GM21447 (cell line): ENCODE data around the gene LPAR2.
A peak's percentile ranks its signal among the peaks of the same experiment; 100 is the strongest.

Source experiments
- ATAC-seq: cut with Tn5 transposase; IDR thresholded peaks from one replicate; pipeline ENCODE4 v1.9.1; 2021; ENCODE audit not compliant: unreplicated experiment

Gene LPAR2

GRCh38 chr19:19654441-19654840 lies 26.4 kb upstream of the LPAR2 start:
- ATAC-seq: no peak

GRCh38 chr19:19653597-19654147 lies 25.7 kb upstream of the LPAR2 start:
- ATAC-seq: no peak

DNA sequence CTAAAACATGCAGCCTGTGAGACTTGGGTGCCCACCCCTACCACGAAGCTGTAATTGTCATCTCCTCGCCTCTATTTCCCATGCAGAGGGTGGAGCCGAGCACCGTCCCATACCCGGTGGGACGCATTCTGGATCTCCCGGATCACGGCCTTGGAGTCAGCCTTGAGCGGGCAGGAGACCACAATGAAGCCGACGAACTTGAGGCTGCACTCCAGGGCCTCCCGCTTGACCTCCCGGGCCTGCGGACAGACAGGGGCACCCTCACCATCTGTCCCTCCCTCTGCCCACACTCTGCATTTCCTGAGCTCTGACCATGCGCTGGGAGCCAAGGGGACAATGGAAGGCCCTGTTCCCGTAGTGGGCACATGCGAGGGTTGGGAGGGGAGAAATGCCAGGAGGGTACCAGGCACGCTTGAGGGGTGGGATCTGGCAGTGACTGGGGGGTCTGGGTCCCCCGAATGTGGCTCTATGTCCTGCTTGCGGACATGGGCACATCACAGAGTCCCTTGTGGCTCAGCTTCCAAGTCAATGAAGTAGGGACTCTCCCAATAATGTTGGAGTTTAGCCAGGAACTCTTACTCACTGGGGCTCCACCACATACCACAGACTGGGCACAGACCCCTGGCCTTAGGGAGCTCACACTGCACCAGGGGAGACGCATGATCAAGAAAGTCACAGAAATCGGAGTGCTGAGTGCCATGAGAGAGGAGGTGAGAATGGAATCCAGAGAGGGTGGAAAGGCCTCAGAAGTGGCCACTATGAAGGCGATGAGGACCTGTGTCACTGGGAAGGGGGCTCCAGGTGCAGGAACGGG lies 24.7 kb upstream of the LPAR2 start:
- ATAC-seq: no peak

DNA sequence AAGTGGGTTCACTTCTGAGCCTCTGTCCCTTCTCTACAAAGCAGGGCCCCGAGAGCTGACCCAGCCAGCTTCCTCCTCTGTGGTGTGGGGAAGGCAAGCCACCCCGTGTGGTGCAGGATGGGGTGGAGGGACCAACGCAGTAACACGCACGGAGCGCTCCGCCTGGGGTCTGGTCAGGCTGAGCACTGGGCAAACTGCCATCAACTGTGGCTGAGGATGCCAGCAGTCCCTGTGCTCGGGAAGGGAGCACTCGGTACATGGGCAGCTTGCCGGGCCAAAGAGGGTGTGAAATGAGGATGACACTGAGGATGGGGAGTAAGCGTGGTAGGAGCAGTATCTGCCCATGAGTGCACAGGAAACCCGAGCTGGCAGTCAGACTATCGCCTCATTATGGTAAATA lies 23.1 kb upstream of the LPAR2 start:
- no peak for ATAC-seq

GRCh38 chr19:19650331-19650730 lies 22.3 kb upstream of the LPAR2 start:
- ATAC-seq: no peak

DNA sequence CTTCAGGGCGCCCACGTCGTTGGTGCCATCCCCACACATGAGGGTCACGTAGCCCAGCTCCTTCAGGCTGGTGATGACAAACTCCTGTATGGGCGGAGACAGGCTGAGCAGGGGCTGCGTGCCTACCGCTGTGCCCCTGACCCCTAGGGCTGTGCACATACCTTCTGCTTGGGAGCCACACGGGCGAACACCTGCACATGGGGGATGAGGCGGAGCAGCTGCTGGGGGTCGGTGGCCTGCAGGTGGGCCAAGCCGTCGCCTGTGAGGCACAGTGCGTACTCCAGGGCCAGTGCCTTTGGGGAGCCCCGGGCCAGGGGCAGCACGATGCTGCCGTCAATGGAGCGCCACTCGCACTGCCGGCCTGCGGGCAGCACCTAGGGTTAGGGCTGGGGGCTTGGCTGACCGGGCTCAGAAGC lies 21.6 kb upstream of the LPAR2 start:
- no peak for ATAC-seq

DNA sequence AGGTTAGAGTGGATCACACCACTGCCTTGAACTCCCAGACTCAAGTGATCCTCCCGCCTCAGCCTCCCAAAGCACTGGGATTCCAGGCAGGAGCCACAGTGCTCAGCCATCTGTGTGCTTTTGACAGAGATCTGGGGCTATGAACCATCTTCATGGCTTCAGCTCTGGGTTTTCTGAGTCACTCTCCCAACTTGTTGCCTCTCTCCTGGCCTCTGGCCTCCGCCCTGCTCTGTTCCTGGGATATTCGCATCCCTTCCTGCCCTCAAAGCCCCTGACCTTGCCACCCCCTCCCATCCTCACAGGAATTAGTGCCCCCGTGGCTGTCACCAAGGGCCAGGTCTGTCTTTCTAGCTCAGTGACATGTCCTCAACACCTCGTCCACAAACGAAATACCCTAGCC lies 21.1 kb upstream of the LPAR2 start:
- no peak for ATAC-seq

GRCh38 chr19:19647037-19647835 lies 19.2 kb upstream of the LPAR2 start:
- no peak for ATAC-seq

- no peak for ATAC-seq
Observed at GRCh38 chr19:19645233-19645870, 17.3 kb upstream of the LPAR2 start.

DNA sequence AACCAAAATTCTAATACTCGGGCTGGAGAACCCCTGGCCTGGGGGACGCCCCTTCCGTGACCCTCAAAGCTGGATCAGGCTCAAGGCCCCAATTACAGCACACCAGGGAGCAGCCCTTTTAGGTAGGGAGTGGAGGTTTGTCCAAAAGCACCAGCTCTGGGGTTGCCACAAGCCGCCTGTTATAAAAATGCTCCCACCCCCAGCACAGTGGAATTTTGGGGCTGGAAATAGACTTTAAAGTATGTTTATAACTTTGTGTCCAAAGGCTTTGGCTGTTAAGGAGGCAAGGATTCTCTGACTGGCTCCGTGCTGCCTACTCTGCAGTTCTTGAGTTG lies 16.0 kb upstream of the LPAR2 start:
- no peak for ATAC-seq

- ATAC-seq: peak; percentile 64
Observed at GRCh38 chr19:19643158-19644053, 15.4 kb upstream of the LPAR2 start, which contains the start of gene GMIP. TSS of gene GMIP (minus strand) at chr19:19643657. CDS start at chr19:19643529, 128 bp downstream.

DNA sequence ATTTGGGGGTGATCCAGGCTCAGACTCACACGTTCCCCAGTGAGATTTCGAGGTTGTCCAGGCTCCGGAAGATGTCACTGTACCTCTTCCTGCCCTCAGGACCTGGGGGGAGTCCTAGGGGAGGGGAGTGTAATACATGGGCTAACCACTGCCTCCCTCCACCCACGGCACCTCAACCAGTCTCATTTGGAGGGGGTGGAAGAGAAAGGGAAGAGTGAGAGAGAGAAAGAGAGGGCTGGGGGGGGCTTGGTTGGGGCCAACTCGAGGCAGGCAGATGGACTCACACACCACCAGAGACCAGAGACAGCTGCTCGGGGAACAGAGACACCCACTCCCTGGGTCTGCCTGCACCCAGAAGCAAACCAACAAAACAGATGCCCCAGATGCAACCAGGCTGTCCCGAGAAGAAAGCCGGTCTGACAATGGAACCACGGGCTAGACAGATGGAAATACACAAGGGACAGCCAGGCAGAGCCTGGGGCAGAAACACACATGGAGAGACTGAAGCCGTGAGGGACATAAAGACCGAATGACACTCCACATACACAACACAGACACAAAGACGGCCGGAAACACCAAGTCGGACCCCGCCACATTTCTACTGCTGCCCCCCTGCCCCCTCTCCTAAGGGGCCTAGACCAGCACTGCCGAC lies 14.6 kb upstream of the LPAR2 start:
- ATAC-seq: peak; percentile 10

DNA sequence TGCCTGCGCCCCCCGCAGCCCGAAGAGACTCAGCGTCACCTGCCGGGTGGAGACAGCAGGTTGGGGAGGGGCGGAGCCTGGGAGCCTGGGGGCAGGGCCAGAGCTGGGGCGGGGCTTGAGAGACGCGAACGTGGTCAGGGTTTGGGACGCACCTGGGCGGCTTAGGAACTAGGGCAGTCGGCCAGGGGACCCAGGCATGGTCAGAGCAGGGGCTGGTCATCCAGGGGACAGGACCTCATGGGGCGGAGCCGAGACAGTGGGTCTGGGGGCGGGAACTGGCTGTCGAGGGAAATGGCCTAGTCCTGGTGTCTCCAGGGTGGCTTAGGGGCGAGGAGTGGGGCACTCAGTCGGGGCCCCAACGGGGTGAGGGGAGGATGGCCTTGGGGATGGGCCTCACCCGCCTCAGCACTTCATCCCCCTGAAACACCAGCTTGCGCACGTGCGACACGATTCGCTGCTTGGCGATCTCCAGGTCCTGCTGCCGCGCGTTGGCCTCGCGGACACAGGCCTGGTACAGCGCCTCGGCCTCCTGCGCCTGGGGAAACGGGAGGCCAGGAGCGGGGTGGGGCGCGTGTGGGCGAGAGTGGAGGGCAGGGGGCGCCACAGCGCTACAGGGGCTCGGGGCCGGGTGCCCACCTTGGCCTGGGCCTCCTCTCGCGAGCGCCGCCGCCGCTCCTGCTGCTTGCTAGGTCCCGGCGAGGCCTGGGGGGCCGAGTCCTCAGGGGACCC lies 9.7 kb upstream of the LPAR2 start:
- ATAC-seq: no peak

- ATAC-seq: no peak
Observed at GRCh38 chr19:19637186-19637522, 9.1 kb upstream of the LPAR2 start.

DNA sequence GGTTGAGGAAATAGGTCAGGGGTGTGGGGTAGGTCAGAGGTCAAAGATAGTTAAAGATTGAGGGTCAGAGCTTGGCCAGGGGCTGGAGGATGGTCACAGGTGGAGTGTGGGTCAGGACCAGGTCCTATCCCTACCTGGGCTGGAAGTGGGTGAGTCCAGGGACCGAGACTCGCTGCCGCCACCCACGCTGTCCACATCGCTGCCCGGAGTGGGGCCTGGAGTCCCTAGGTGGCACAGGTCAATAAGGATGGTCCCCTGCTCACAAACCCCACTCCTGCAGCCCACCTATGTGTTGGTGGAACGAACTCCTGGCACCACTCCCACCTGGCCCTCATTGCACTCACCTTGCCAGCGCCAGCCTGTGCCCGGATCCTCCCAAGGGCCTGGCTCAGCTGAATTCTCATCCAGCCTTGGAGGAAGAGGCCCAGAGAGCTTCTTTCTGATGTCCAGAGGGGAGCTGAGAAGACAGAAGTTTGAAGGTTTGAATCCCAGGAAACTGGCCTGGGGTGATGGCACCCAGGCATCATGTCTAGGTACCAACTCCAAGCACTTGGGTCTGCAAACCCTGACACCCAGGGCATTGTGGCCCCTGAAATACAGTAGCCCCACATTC lies 8.7 kb upstream of the LPAR2 start:
- no peak for ATAC-seq

- ATAC-seq: no peak
Observed at GRCh38 chr19:19635313-19635702, 7.3 kb upstream of the LPAR2 start.

DNA sequence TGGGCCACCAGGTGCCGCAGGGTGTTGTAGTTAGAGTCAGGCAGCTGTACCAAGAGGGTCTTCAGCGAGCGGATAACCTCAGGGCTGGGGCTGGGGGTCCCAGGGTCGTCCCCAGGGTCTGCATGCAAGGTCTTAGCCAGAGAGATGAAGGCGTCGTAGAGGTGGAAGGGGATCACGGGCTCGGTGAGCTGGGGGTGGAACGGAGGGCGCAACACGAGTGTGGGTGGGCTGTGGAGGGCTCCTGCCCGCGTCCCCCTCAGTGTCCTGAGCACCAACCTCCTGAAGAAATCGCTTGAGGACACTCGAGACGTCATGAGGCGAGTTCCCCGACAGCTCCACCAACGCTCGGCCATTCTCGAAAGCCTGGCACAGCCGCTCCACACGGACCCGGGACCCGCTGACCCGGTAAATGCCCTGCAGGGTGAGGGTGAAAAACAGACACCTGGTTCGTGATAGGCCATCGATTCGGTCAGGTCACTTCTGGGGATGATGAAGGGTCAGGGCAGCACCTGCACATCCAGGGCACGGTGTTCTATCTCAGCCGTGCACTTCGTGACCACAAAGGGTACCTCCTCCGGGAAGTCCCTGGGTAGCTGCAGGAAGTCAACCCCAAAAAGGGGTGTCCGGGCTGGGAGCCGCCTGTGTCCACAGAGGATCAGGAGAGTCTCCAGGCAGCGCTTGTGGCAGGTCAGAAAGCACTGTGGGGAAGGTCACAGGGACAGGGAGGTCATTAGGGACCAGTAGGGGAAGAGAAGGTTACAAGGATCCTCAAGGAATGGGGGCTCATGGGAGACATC lies 6.7 kb upstream of the LPAR2 start:
- ATAC-seq: no peak
